Inferior parietal cortex (tissue), 1 donor: ENCODE data around the gene BIRC2.
A peak's percentile ranks its signal among the peaks of the same experiment; 100 is the strongest.
"Not testable (repeated sequence)": the region's sequence is repeated elsewhere in the genome, so short reads cannot be mapped to it uniquely, and the experiment has no call there.

ENCODE experiments used
- DNase-seq: peaks from one replicate; pipeline ENCODE4 v3.0.0-alpha.2; 2016; ENCODE audit errors: extremely low spot score

BIRC2 gene

GRCh38 chr11:102346748-102347461 is at the start of gene BIRC2:
Gene BIRC2 (plus strand): TSS chr11:102347214. CDS start chr11:102349855, 2,641 bp downstream.
- peak; percentile 93 for DNase-seq

- not testable (repeated sequence) for DNase-seq
Observed at GRCh38 chr11:102300837-102301236, 46.2 kb upstream of the BIRC2 start.

GRCh38 chr11:102302241-102302640 is 44.8 kb upstream of the BIRC2 start:
- DNase-seq: no peak

DNA sequence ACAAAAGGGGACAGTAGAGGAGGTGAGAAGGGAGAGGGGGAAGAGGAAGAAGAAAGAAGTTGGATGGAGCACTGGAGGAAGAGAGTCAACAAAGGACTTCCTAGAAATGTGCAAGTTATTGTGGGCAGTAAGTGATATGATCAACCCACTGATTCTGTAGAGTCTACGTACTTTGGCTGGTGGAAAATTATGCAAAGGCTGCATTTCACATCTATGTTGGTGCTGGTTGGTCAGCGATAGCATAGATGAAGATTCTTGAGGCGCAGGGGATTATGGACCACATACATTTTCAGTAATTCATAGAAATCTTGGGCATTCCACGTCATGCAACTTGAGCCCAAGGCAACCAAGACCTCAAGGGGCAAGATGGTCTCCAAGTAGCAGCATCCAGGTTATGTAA is 42.3 kb upstream of the BIRC2 start:
- no peak for DNase-seq

DNA sequence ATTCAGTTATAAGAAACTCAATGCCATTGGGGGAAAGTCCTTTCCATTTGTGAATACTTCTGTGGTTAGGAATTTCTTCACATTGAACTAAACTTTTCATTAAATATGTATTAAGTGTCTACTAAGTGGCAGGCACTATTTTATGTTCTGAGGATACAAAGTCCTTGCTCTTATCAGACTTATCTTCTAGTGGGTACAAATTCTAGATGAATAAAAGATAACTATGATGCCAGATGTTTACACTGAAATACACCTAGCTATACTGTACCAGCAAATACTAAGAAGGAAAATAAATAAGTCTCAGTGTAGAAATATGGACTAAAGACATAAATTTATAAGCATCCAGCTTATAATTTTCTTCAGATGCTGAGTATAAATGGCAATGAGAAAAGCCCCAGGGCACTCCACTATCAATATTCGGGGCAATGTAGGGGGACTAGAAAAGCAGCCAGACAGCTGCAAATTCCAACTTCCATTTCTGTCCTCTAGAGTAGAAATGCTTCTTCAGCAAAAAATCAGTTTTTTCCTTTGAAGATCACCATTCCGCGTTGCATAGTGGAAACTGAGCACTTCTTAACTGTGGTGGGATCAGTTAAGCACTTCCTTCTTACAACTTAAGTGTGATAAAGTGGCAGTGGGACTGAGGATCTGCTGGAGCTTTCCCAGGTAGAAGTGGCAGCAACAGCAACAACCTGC is 41.5 kb upstream of the BIRC2 start:
- no peak for DNase-seq

- no peak for DNase-seq
Observed at GRCh38 chr11:102306048-102306597, 40.9 kb upstream of the BIRC2 start.

DNA sequence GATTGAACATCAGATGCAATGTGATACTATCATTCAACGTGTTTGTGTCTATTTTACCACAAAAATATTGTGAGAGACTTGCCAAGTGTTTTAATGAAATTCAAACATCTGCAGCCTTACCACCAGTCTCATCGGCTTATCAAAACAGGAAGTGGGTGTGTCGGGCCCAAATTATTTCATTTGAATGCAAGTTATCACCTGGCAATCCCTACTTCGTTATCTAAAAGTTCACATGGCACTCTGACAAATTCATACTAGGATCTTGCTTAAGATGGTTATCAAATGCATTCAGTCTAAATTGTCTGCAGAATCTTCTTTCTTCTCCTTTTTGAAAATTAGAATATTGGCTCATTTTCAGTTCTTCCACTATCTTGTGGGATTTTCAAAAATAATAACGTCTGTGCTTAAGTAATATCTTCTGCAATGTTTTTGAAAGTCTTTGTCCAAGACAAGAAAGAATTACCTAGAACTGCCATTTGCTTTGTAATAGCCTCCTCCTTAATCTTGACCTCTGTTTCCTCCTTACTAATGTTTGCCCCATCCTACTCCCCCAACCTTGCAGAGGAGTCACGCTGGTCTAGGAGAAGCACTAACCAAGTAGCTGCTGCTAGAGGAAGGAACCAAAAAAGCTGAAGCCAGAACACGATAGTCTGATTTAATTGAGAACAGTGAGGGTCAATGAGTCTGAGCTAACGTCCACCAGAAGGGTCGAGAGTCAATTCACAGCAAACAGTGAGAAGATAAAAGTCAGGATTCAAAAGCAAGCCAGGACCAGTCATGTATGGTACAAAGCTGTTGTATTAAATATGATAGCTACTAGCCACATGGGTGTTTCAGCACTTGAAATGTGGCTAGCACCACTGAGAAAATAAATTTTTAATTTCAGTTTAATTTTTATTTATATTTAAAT is 39.9 kb upstream of the BIRC2 start:
- no peak for DNase-seq

GRCh38 chr11:102307727-102308038 is 39.3 kb upstream of the BIRC2 start:
- no peak for DNase-seq

GRCh38 chr11:102309621-102310541 is 37.1 kb upstream of the BIRC2 start:
- DNase-seq: no peak

- DNase-seq: no peak
Observed at GRCh38 chr11:102312667-102313066, 34.3 kb upstream of the BIRC2 start.

DNA sequence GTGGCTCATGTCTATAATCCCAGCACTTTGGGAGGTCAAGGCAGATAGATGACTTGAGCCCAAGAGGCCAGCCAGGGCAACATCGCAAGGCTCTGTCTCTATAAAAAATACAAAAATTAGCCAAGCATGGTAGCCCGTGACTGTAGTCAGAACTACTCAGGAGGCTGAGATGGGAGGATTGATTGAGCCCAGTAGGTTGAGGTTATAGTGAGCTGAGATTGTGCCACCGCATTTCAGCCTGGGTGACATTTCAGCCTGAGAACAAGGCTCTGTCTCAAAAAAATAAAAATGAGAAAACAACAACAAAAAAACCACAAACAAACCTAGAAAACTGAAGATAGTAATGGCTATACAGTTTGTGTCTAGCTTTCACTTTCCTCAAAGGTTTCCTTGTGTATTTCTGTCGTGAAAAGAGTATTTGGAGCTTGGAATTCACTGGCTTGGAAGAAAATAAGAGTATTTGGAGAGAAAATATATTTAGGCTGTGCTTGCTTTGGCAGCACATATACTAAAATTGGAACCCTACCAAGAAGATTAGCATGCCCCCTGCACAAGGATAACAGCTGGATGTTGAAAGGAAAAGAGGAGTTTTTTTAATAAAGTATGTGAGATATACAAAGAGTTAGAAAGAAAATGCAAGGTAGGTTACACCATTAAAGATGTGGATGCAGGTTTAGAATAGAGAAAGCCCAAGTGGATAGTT is 33.6 kb upstream of the BIRC2 start:
- DNase-seq: no peak

GRCh38 chr11:102314784-102315183 is 32.2 kb upstream of the BIRC2 start:
- no peak for DNase-seq

DNA sequence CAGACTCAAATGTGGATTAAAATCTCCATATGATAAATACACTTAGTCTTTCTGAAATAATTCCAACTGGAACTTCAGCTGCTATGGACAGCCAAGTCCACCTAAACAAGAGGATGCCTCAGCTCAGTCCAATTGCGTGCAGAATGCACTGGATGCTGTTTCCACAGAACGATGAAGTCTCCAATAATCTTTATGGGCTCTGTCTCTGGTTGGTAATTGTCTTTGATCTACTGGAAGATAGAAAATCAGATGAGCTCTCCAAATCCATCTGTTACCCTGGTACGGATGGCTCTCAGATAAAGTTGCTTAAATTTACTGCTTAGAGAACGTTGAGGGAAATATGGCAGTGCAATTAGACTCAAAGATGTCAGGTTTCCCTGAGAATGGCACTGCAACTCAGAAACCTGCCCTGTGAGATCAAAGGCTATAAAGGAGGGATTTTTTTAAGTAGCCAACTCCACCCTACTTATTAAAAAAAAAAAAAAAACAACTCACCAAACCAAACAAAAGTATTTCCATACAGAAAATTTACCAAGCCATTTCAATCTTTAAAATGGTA is 30.6 kb upstream of the BIRC2 start:
- DNase-seq: no peak

DNA sequence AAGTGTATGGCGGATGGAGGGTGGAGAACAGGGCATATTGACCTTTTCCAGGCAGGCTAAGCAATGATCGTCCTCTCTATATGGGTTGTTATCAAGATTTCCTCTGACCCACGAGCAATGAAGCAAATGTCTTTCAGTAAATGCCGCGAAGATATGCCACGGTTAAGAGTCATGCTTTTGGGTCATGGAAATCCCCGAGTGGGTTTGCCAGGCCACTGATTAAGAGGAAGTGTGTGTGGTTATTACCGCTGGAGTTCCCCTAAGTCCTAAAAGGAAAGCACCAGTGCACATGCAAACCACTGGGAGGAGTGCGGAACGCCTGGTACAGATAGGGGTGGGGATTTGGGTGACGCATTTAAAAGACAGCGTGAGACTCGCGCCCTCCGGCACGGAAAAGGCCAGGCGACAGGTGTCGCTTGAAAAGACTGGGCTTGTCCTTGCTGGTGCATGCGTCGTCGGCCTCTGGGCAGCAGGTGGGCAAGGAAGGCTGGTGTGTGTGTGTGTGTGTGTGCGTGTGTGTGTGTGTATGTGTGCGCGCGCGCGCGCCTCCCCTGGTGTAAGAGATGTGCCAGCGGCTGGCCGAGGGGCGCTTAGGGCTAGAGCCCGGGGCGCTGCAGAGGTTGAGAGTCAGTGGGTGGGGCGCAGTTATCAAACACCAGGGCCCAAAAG is 29.8 kb upstream of the BIRC2 start, which contains the start of gene BIRC3:
BIRC3 (plus strand) TSS at position 386 of the 669 bp plus-strand sequence. CDS start 7,026 bp downstream, outside the sequence.
- no peak for DNase-seq

GRCh38 chr11:102317768-102318103 is 29.3 kb upstream of the BIRC2 start:
- DNase-seq: no peak

- no peak for DNase-seq
Observed at GRCh38 chr11:102318469-102318868, 28.5 kb upstream of the BIRC2 start.

DNA sequence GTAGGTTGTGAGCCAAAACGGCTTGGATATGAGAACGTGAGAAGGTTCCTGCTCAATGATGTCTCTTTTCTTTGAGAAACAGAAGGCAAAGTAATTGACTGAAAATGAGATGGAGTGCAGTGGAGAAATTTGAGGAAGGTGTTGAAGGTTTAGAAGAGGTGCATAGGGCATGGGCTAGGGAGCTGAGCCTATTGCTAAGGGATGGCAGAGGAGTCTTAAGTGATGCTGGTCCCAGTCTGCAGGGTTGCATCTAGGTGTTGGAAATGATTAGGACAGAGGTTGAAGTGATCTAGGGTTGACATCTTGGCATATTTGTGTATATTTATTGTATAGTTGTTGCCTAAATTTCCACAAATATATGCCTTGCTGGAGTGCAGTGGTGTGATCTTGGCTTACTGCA is 27.5 kb upstream of the BIRC2 start:
- DNase-seq: no peak

- DNase-seq: no peak
Observed at GRCh38 chr11:102320188-102320587, 26.8 kb upstream of the BIRC2 start.

- no peak for DNase-seq
Observed at GRCh38 chr11:102320679-102321078, 26.3 kb upstream of the BIRC2 start.

DNA sequence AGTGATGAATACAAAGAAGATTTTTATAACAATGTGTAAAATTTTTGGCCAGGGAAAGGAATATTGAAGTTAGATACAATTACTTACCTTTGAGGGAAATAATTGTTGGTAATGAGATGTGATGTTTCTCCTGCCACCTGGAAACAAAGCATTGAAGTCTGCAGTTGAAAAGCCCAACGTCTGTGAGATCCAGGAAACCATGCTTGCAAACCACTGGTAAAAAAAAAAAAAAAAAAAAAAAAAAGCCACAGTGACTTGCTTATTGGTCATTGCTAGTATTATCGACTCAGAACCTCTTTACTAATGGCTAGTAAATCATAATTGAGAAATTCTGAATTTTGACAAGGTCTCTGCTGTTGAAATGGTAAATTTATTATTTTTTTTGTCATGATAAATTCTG is 24.5 kb upstream of the BIRC2 start:
- DNase-seq: no peak
